ENCODE results near the gene LRIG3.
"Not testable (repeated sequence)": the region's sequence is repeated elsewhere in the genome, so short reads cannot be mapped to it uniquely, and the experiment has no call there.

The LRIG3 gene

DNA sequence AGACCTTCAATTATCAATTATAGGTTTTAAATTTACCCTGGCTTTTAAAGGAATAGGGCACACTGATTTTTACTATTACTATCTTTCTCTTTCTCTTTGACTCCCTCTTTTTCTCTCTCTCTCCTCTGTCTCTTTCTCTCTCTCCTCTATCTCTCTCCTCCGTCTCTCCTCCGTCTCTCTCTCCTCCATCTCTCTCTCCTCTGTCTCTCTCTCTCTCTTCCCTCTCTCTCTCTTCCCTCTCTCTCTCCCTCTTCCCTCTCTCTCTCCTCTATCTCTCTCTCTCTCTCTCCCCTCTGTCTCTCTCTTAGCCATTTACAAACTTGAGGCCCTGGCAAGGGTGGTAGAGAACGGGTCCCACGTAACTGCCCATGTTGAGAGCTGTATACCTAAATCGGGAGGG lies 62.3 kb downstream of the LRIG3 start:
- DNase-seq (ENCODE audit: low spot score), result no peak

DNA sequence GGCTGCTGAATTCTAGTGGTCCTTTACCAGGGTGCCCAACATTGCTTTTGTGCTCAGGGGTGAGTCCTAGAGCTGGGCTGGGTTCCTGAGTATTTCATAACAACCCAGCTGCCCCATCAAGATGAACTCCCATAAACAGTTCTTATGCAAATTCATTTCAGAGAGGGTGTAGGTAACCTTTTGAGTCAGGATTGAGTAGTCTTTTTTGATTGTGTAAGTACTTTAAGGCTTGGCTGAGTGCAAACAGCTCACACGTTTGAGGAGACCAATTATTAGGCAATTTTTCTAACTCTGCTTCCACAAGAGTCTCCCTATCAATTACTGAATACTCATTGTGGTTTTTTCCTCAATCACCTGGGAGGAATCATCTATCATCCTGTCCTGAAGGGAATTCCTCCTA lies 63.1 kb downstream of the LRIG3 start:
- not testable (repeated sequence) for DNase-seq (ENCODE audit: low spot score)

DNA sequence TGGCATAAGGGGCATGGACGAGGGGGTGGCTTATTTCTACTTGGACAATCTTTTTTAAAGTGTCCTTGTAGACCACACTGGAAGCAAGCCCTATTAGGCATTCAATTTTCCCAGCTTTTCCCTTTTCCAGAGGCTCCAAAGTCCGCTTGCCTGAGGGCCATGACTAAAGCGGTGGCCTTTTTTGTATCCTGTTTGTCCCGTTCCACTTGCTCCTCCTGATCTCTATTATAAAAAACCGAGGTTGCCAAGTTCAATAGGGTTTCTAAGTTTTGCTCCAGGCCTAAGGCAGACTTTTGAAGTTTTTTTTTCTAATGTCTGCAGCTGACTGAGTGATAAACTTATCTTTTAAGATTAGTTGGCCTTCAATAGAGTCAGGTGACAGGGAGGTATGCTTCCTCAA lies 64.7 kb downstream of the LRIG3 start:
- DNase-seq (ENCODE audit: low spot score), result not testable (repeated sequence)

DNA sequence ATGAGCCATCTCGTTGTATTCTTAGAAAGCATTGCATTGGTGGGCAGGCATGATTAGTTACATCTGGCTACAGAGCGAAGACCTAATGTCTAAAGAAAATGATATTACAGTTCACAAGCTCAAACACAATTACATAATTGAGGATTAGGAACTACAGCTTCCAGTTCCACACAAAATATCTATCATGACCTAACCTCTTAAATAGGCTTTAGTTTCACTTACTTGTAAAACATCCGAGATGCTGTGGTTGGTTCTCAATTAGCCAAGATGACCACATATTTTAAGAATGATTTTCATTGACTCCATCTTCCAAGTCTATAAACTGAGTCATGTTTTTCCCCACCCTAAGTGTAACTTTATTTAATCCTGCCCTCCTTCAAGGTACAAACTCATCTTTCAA lies 69.5 kb downstream of the LRIG3 start:
- no peak for DNase-seq (ENCODE audit: low spot score)

DNA sequence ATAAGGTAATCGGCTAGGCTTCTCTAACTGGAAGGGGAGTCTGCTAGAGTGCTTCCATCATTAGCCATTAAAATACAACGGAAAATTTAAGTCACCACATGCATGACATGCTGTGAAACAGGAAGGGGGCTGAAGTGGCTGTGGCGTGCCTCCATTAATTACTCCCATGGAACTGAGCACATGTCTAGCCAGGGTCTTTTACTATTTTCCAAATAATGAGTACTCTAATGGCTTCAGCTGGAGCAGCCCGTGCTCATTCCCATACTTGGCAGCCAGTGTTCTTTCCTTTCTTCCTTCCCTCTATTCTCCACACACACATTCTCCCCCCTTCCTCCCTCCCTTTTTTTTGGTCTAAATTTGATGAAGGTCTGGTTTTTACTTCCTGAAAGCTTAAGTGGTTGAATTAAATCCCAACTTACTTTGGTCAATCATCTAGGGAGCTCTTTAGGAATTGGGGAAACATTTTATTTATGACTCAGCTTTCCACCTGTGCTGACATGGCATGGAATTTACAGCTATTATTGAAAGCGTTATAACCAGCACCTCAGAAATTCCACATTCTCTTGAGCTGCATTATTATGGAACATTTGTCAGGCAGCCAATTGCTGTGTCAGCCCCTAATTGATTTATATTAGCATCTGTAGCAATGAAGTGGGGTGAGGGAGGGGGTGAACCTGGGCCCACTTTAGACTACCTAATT lies 72.3 kb downstream of the LRIG3 start:
- DNase-seq (ENCODE audit: low spot score), result no peak

DNA sequence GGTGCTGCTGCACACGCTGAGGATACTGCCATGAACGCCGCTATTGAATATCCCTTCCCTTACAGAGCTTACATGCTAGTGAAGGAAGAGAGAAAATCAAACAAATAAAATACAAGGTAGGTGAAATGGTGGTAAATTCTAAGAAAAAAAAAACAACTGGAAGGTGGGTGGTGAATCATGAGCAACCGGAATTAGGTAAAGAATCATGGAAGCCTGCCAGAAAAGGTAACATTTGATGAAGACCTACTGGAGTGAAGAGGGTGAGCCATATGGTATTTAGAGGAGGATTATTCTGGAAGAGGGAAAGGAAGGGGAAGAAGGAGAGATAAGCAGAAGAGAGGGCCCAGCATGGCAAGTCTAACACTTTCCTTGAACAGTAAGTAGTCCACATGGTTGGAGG lies 76.1 kb downstream of the LRIG3 start:
- DNase-seq (ENCODE audit: low spot score), result no peak

DNA sequence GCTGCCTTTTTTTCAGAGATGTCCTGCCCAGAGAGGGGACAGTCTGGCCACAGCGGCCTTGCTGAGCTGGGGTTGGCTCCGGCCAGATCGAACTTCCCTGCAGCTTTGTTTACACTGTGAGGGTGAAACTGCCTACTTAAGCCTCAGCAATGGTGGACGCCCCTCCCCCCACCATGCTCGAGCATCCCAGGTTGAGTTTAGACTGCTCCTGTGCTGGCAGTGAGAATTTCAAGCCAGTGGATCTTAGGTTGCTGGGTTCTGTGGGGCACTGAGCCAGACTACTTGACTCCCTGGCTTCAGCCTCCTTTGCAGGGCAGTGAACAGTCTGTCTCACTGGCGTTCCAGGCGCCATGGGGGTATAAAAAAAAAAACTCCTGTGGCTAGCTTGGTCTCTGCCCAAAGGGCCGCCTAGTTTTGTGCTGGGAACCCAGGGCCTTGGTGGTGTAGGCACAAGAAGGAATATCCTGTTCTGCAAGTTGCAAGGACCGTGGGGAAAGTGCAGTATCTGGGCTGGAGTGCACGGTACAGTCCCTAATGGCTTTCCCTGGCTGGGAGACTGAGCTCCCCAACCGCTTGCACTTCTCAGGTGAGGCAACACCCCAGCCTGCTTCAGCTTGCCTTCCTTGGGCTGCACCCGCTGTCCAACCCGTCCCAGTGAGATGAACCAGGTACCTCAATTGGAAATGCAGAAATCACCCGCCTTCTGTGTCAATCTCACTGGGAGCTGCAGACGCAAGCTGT lies 79.1 kb downstream of the LRIG3 start:
- no peak for DNase-seq (ENCODE audit: low spot score)

DNA sequence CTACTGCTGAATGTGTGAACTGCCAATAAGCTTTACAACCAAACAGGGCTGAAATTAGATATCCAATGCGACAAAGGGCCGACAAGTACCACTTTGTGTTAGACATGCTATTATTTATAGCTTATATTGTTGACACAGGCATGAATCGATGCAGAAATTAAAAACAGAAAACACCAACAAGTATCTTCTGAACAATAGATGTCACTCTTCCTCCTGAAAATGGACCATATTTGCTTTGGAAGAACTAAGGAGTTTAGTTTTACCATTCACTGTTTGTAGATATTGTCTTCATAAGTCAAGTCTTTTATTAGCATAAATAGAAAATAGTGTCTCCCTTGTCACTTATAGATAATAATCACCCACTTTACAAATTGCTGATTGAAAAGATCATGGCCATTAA lies 86.5 kb downstream of the LRIG3 start:
- no peak for DNase-seq (ENCODE audit: low spot score)

DNA sequence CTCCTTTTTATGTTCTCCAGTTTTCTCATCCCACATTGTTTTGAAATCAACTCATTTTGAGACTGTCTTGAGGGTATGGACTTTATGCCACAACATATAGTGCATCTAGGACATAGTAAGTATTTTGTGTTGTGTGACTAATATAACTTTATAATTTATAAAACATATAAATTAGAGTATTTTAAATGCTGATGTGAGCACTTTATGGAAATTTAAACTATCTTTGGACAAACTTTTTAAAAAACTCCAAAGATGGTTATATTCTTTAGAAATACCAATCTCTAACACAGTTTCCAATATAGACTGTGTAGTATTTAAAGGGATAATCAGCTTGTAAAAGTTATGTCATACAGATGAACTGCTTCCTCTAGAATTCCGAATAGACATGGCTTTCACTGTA lies 87.4 kb downstream of the LRIG3 start:
- no peak for DNase-seq (ENCODE audit: low spot score)
